Measurements from ENCODE around the gene PACSIN1.

PACSIN1 gene

DNA sequence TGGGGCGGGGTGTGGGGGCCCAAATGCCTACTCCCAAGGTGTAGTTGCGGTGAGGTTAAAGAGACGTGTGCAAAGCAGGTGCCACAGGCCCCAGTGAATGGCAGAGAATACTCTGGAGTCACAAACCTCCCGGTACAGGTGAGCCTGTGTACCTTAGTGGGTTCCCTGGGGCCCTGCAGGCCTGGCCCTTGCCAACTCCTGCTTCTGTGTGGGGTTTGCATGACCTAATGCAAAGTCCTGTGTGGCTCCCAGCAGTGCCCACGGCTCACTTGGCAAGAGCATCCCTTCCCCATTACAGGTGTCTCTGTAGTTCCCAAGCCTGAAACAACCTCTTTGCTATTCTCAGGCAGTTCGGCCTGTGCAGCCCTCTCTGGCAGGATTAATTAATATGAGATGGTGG, 72.7 kb downstream of the PACSIN1 start:
- H2AFZ ChIP-seq (ENCODE audit: low read length): no peak overlapping the region
- no peaks in the 10 kb centered on the region for H3K36me3 ChIP-seq (replicated peaks in 1 of 2; ENCODE audit: control insufficient read depth in 2 of 2, insufficient read depth in 2 of 2, low read length in 2 of 2)
- H3K4me1 ChIP-seq (ENCODE audit: control insufficient read depth in 2 of 2, insufficient read depth in 1 of 2, low read depth in 1 of 2, low read length in 2 of 2): no peaks in the 10 kb centered on the region
- H3K4me2 ChIP-seq (ENCODE audit: insufficient read depth, low read length, poor library complexity, severe bottlenecking): no peak overlapping the region
- peaks cover 2% of the 10 kb centered on the region for H3K79me1 ChIP-seq (ENCODE audit: low read depth, low read length)
- H3K4me3 ChIP-seq (ENCODE audit: low read length in 2 of 2): no peak overlapping the region
- no peak overlapping the region for H3K23ac ChIP-seq (ENCODE audit: low read depth, low read length, poor library complexity)
- no peak for DNase-seq (ENCODE audit: low spot score)
- no peak overlapping the region for H3K4ac ChIP-seq (ENCODE audit: low read length)
- no peak overlapping the region for H2BK15ac ChIP-seq (ENCODE audit: low read length)
- H3K27me3 ChIP-seq (ENCODE audit: control insufficient read depth in 3 of 3, insufficient read depth in 3 of 3, low read depth in 1 of 3, low read length in 3 of 3): peaks cover 0 to 72% (median 0%) of the 10 kb centered on the region in 3 experiments
- H3K9ac ChIP-seq (ENCODE audit: low read depth, low read length, poor library complexity): no peak overlapping the region
- WGBS, 2 donors (ENCODE audit: extremely low coverage in 2 of 2, insufficient read length in 2 of 2, insufficient replicate concordance in 1 of 2): no CpG with 5 or more reads among the region's 6 CpGs
- H2BK5ac ChIP-seq (ENCODE audit: low read length): no peak overlapping the region
- H3K27ac ChIP-seq (replicated peaks; ENCODE audit: low read length): no peak overlapping the region
- H2BK12ac ChIP-seq (ENCODE audit: low read length): no peak overlapping the region
- H2BK120ac ChIP-seq (ENCODE audit: low read depth, low read length): no peak overlapping the region
- no peak overlapping the region for H4K8ac ChIP-seq (ENCODE audit: low read depth, low read length)
- no peaks in the 10 kb centered on the region for H3K9me3 ChIP-seq (replicated peaks in 1 of 2; ENCODE audit: control insufficient read depth in 2 of 2, insufficient read depth in 1 of 2, low read depth in 1 of 2, low read length in 2 of 2)
- H3K14ac ChIP-seq (ENCODE audit: low read length): no peak overlapping the region
- no peak overlapping the region for H3K18ac ChIP-seq (ENCODE audit: low read length)
- H4K91ac ChIP-seq (ENCODE audit: low read depth, low read length, poor library complexity): no peak overlapping the region
- no peak overlapping the region for H2AK5ac ChIP-seq (ENCODE audit: low read depth, low read length)

DNA sequence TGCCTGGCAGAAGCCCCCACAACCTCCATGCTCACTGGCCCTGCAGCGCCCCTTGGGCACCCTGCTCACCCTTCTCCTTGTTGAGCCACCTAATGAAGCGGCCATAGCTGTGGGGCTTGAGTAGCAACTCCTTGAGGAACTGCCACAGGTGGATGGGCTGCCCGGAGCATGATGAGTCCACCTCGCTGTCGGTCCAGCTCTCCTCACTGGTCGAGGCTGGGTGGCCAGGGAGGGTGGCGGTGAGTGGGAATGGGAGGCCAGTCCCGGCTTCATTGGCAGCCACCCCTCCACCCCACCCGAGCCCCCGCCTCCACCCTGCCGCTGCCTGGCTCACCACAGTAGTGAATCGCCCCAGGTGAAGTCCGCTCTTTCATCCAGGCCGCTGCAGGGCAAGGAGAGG, 73.3 kb downstream of the PACSIN1 start:
- Histone ChIP-seq H3K36me3 (replicated peaks in 1 of 2; ENCODE audit: control insufficient read depth in 2 of 2, insufficient read depth in 2 of 2, low read length in 2 of 2) (no peaks in the 10 kb centered on the region), H3K4me3 (ENCODE audit: low read length in 2 of 2) (no peak overlapping the region), H2AK5ac (ENCODE audit: low read depth, low read length) (no peak overlapping the region), H2BK15ac (ENCODE audit: low read length) (no peak overlapping the region), H3K27ac (replicated peaks; ENCODE audit: low read length) (no peak overlapping the region), H3K4ac (ENCODE audit: low read length) (no peak overlapping the region), H3K14ac (ENCODE audit: low read length) (no peak overlapping the region), H3K23ac (ENCODE audit: low read depth, low read length, poor library complexity) (no peak overlapping the region), H4K91ac (ENCODE audit: low read depth, low read length, poor library complexity) (no peak overlapping the region), H3K9me3 (replicated peaks in 1 of 2; ENCODE audit: control insufficient read depth in 2 of 2, insufficient read depth in 1 of 2, low read depth in 1 of 2, low read length in 2 of 2) (no peaks in the 10 kb centered on the region), H3K79me1 (ENCODE audit: low read depth, low read length) (peaks cover 2% of the 10 kb centered on the region), H3K18ac (ENCODE audit: low read length) (no peak overlapping the region), H3K4me2 (ENCODE audit: insufficient read depth, low read length, poor library complexity, severe bottlenecking) (no peak overlapping the region), H2BK120ac (ENCODE audit: low read depth, low read length) (no peak overlapping the region), H2AFZ (ENCODE audit: low read length) (no peak overlapping the region), H4K8ac (ENCODE audit: low read depth, low read length) (peak overlapping the region; percentile 10), H3K9ac (ENCODE audit: low read depth, low read length, poor library complexity) (peak overlapping the region; percentile 67), H3K4me1 (ENCODE audit: control insufficient read depth in 2 of 2, insufficient read depth in 1 of 2, low read depth in 1 of 2, low read length in 2 of 2) (no peaks in the 10 kb centered on the region), H2BK5ac (ENCODE audit: low read length) (no peak overlapping the region), H2BK12ac (ENCODE audit: low read length) (peak overlapping the region; percentile 42), H3K27me3 (ENCODE audit: control insufficient read depth in 3 of 3, insufficient read depth in 3 of 3, low read depth in 1 of 3, low read length in 3 of 3) (peaks cover 0 to 72% (median 0%) of the 10 kb centered on the region in 3 experiments)
- no CpG with 5 or more reads among the region's 14 CpGs for WGBS, 2 donors (ENCODE audit: extremely low coverage in 2 of 2, insufficient read length in 2 of 2, insufficient replicate concordance in 1 of 2)
- no peak for DNase-seq (ENCODE audit: low spot score)

DNA sequence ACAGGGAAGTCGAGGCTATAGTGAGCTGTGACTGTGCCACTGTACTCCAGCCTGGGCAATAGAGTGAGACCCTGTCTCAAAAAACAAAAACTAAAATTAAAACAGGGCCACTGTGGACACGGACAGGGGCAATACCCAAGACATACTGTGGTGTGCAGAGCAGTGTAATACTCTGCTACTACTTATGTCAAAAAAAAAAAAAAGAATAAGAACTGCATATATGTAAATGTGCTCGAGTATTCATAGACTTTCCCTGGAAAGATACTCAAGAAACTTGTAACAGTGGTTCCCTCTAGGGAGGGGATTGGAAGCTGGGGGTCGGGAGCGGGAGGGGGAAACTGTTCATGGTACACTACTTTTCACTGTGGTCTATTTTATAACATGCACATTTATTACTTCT, 74.3 kb downstream of the PACSIN1 start:
- Histone ChIP-seq H3K36me3 (replicated peaks in 1 of 2; ENCODE audit: control insufficient read depth in 2 of 2, insufficient read depth in 2 of 2, low read length in 2 of 2) (no peaks in the 10 kb centered on the region), H2BK120ac (ENCODE audit: low read depth, low read length) (no peak overlapping the region), H3K27me3 (ENCODE audit: control insufficient read depth in 3 of 3, insufficient read depth in 3 of 3, low read depth in 1 of 3, low read length in 3 of 3) (peaks cover 0 to 72% (median 0%) of the 10 kb centered on the region in 3 experiments), H4K8ac (ENCODE audit: low read depth, low read length) (no peak overlapping the region), H2BK15ac (ENCODE audit: low read length) (no peak overlapping the region), H3K4ac (ENCODE audit: low read length) (no peak overlapping the region), H4K91ac (ENCODE audit: low read depth, low read length, poor library complexity) (no peak overlapping the region), H3K9ac (ENCODE audit: low read depth, low read length, poor library complexity) (no peak overlapping the region), H3K23ac (ENCODE audit: low read depth, low read length, poor library complexity) (no peak overlapping the region), H3K79me1 (ENCODE audit: low read depth, low read length) (peaks cover 2% of the 10 kb centered on the region), H2BK5ac (ENCODE audit: low read length) (no peak overlapping the region), H3K14ac (ENCODE audit: low read length) (no peak overlapping the region), H3K9me3 (replicated peaks in 1 of 2; ENCODE audit: control insufficient read depth in 2 of 2, insufficient read depth in 1 of 2, low read depth in 1 of 2, low read length in 2 of 2) (no peaks in the 10 kb centered on the region), H2AFZ (ENCODE audit: low read length) (no peak overlapping the region), H2BK12ac (ENCODE audit: low read length) (no peak overlapping the region), H3K18ac (ENCODE audit: low read length) (no peak overlapping the region), H2AK5ac (ENCODE audit: low read depth, low read length) (no peak overlapping the region), H3K4me3 (ENCODE audit: low read length in 2 of 2) (no peak overlapping the region), H3K27ac (replicated peaks; ENCODE audit: low read length) (no peak overlapping the region), H3K4me1 (ENCODE audit: control insufficient read depth in 2 of 2, insufficient read depth in 1 of 2, low read depth in 1 of 2, low read length in 2 of 2) (peaks cover 0 to 3% of the 10 kb centered on the region in 2 donors), H3K4me2 (ENCODE audit: insufficient read depth, low read length, poor library complexity, severe bottlenecking) (no peak overlapping the region)
- no peak for DNase-seq (ENCODE audit: low spot score)
- no CpG with 5 or more reads among the region's 5 CpGs for WGBS, 2 donors (ENCODE audit: extremely low coverage in 2 of 2, insufficient read length in 2 of 2, insufficient replicate concordance in 1 of 2)

GRCh38 chr6:34540841-34541240, 75.0 kb downstream of the PACSIN1 start:
- H3K36me3 ChIP-seq (replicated peaks in 1 of 2; ENCODE audit: control insufficient read depth in 2 of 2, insufficient read depth in 2 of 2, low read length in 2 of 2): no peaks in the 10 kb centered on the region

More at GRCh38 chr6:34540841-34541240, 75.0 kb downstream of the PACSIN1 start:
- peaks cover 0 to 3% of the 10 kb centered on the region in 2 donors for H3K4me1 ChIP-seq (ENCODE audit: control insufficient read depth in 2 of 2, insufficient read depth in 1 of 2, low read depth in 1 of 2, low read length in 2 of 2)
- H3K27ac ChIP-seq (replicated peaks; ENCODE audit: low read length): no peak overlapping the region
- no peak for DNase-seq (ENCODE audit: low spot score)
- no peak overlapping the region for H3K4me2 ChIP-seq (ENCODE audit: insufficient read depth, low read length, poor library complexity, severe bottlenecking)
- H4K8ac ChIP-seq (ENCODE audit: low read depth, low read length): no peak overlapping the region
- no peak overlapping the region for H3K4ac ChIP-seq (ENCODE audit: low read length)
- no peaks in the 10 kb centered on the region for H3K9me3 ChIP-seq (replicated peaks in 1 of 2; ENCODE audit: control insufficient read depth in 2 of 2, insufficient read depth in 1 of 2, low read depth in 1 of 2, low read length in 2 of 2)
- H2BK12ac ChIP-seq (ENCODE audit: low read length): no peak overlapping the region
- H4K91ac ChIP-seq (ENCODE audit: low read depth, low read length, poor library complexity): no peak overlapping the region
- no CpG with 5 or more reads among the region's 8 CpGs for WGBS, 2 donors (ENCODE audit: extremely low coverage in 2 of 2, insufficient read length in 2 of 2, insufficient replicate concordance in 1 of 2)
- peaks cover 2% of the 10 kb centered on the region for H3K79me1 ChIP-seq (ENCODE audit: low read depth, low read length)
- H2BK15ac ChIP-seq (ENCODE audit: low read length): no peak overlapping the region
- peak overlapping the region; percentile 53 for H2AK5ac ChIP-seq (ENCODE audit: low read depth, low read length)
- no peak overlapping the region for H3K23ac ChIP-seq (ENCODE audit: low read depth, low read length, poor library complexity)
- H3K4me3 ChIP-seq (ENCODE audit: low read length in 2 of 2): no peak overlapping the region
- no peak overlapping the region for H3K9ac ChIP-seq (ENCODE audit: low read depth, low read length, poor library complexity)
- H3K14ac ChIP-seq (ENCODE audit: low read length): no peak overlapping the region
- peak overlapping the region; percentile 67 for H2BK5ac ChIP-seq (ENCODE audit: low read length)
- no peak overlapping the region for H3K18ac ChIP-seq (ENCODE audit: low read length)
- H3K27me3 ChIP-seq (ENCODE audit: control insufficient read depth in 3 of 3, insufficient read depth in 3 of 3, low read depth in 1 of 3, low read length in 3 of 3): peaks cover 0 to 69% (median 0%) of the 10 kb centered on the region in 3 experiments
- peak overlapping the region; percentile 50 for H2BK120ac ChIP-seq (ENCODE audit: low read depth, low read length)
- H2AFZ ChIP-seq (ENCODE audit: low read length): no peak overlapping the region

All from neuronal stem cell (in vitro differentiated cells).